ENCODE results near the gene OR5A2.
"Not testable (repeated sequence)": the region's sequence is repeated elsewhere in the genome, so short reads cannot be mapped to it uniquely, and the experiment has no call there.

The OR5A2 gene, protein sequence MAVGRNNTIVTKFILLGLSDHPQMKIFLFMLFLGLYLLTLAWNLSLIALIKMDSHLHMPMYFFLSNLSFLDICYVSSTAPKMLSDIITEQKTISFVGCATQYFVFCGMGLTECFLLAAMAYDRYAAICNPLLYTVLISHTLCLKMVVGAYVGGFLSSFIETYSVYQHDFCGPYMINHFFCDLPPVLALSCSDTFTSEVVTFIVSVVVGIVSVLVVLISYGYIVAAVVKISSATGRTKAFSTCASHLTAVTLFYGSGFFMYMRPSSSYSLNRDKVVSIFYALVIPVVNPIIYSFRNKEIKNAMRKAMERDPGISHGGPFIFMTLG

DNA sequence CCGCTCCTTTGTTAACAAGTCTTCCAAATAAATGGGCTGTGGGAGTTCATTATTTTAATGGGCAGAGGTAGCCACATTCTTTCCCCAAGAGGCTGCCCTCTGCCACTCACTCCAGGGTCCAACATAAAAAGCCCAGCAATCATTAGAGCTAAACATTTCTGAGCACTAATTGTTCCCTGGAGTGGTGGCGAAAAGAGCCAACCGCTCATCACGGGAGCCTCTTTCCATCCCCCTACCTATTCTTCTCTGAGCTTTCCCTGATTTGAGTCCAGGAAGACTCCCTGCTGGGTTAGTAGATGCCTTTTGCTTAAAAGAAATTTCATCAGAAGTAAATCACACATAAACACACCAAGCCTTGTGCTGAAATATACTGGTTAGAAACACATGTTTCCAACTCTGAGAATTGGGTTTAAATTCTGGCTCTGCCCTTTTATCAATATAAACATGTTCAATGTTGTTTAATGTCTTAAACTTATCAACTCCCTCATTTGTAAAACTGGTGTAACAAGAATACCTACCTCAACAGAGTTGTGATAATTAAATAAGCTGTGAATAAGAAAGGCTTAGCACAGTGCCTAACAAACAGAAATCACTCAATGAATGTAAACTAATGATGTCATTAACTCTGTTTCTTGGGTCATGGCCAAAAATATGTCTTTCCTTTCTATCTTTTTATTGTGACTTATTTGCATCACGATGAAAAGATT, at the start of gene OR5A2:
OR5A2 (minus strand) TSS at position 53 of the 707 bp plus-strand sequence. CDS start 3,460 bp downstream, outside the sequence.
- no peak within 1 kb of the TSS for H3K27ac ChIP-seq

DNA sequence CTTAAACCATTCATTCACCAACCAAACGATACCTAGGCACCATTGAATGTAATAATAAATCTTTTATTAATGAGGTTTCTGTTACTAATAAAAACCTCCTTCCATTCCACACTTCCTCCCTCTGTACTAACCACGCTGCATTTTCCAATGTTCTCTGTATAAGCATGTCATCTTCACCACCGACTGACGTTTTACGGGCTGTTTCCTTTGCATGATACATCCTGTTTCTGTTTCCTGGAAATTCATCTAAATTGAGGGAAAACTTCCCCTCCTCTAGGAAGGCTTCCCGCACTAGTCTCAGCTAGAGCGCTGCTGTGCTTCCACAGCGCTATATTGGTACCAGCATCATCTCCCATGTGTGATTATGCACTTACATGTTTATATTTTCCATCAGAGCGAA, 49.0 kb upstream of the OR5A2 start:
- Histone ChIP-seq H3K4me3 (no peak overlapping the region), H3K27ac (no peak overlapping the region)

More for the DNA sequence above, at the start of gene OR5A2:
- no peak within 1 kb of the TSS for H3K4me3 ChIP-seq

DNA sequence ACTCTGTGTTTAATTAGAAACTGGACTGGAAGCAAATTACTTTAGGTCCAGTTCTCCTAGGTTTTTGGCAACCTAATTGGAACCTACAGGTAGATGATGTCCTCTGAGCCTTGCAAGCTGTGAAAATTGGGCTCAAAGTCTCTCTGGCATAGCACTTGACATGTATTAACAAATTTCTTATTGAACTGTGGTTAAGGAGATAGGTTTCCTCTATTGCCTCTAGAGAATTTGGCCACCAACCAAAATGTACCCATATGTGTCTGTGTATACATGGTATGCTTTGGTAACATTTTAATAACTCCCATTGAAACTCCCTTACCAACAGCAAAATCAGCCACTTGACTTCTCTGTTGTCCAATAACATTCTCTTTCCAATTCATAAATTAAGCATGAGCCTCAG, 46.8 kb upstream of the OR5A2 start, which contains the start of gene OR4D10:
OR4D10 (plus strand) TSS at position 301 of the 400 bp plus-strand sequence. CDS start 4,115 bp downstream, outside the sequence.
- Histone ChIP-seq H3K4me3 (no peak within 1 kb of the TSS), H3K27ac (no peak within 1 kb of the TSS)

DNA sequence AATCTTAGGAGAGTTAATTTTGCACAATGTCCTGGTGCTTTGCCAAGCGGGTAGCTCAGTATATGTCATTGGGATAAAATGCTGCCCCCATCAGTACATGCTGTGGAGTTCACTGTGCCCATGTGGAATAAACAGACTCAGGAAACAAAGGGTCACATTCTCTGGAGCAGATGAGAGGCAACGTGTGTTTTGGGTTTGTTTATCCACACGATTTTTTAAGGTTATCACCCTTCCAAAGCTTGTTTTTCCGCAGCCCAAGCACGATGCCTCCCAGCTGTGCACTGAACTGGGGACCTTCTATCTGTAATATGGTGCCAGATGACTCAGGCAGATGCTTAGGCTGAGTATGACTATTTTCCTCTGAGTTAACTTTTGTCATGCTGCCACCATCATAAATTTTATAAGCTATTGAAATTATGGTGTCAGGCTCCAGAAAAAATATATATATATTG, 37.0 kb upstream of the OR5A2 start:
- H3K4me3 ChIP-seq = no peak overlapping the region
- H3K27ac ChIP-seq = no peak overlapping the region

DNA sequence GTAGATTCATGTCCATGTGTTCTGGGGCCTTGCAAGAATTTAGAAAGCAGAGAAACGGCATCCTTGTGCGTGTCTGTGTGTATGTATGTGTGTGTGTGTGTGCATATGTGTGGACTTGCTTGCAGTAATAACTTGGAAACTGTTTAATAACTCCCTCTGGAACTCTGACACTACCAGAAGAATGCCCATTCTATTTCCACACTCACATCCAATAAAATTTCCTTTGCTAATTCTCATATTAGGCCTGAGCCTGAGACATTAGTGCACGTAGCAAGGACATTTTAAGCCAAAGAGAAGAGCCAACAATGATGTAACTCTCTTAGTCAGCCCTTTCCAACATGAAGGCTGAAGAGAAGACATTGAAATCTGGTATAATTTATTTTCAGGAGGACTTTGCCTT, 33.7 kb upstream of the OR5A2 start:
- Histone ChIP-seq H3K27ac (no peak overlapping the region), H3K4me3 (no peak overlapping the region)

DNA sequence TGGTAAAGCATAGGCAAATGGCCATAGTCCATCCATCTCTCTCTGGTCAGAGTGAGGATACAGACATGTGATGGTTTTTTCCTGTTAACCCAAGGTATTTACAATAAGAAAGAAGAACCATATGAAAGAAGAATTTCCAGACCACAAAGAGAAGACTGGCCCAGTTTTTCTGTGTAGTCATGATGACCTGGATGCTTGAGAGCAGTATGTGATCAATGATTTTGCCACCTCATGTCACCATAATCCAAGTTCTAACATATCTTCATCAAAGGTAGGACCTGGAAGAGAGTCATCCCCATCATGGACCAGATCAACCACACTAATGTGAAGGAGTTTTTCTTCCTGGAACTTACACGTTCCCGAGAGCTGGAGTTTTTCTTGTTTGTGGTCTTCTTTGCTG, 30.4 kb upstream of the OR5A2 start, which contains the start of gene OR4D6:
OR4D6 (plus strand) TSS at position 301 of the 400 bp plus-strand sequence; CDS start at position 301, 0 bp downstream.
- Histone ChIP-seq H3K4me3 (no peak within 1 kb of the TSS), H3K27ac (no peak within 1 kb of the TSS)

DNA sequence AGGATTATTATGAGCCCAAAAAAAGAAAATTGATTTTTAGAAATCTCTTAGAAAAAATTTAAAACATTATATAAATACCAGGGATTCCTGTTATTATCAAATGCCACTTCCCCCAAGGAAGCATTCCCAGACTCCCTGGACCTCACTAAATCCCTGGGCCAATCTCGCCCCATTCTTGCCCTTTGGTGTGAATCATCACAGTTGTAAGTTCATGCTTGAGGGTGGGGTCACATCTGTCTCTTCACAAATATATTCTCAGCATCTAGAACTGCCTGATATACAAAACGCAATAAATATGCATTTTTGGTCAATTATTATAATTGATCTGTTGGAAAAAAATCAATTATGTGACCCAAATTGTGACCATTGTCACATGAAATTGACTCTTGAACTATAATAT, 22.3 kb upstream of the OR5A2 start:
- no peak overlapping the region for H3K4me3 ChIP-seq
- no peak overlapping the region for H3K27ac ChIP-seq

DNA sequence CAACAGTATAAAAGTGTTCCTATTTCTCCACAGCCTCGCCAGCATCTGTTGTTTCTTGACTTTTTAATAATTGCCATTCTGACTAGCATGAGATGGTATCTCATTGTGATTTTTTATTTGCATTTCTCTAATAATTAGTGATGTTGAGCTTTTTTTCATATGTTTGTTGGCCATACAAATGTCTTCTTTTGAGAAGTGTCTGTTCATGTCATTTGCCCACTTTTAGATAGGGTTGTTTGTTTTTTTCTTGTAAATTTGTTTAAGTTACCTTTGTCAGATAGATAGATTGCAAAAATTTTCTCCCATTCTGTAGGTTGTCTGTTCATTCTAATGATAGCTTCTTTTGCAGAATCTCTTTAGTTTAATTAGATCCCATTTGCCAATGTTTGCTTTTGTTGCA, 19.4 kb upstream of the OR5A2 start:
- H3K27ac ChIP-seq, H3K4me3 ChIP-seq: not testable (repeated sequence)

DNA sequence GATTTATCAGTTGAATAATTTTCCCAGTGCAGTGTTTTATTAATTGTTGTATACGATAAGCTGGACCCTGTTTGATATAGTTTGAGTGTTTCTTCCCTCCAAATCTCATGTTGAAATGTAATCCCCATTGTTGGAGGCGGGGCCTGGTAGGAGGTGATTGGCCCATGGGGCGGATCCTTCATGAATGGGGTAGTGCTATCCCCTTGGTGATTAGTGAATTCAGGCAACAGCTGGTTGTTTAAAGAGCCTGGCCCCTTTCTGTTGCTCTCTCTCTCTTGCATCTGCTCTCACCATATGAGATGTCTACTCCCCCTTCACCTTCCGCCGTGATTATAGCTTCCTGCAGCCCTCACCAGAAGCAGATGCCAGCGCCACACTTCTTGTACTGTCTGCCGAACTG, 11.6 kb upstream of the OR5A2 start:
- Histone ChIP-seq H3K4me3 (no peak overlapping the region), H3K27ac (no peak overlapping the region)

DNA sequence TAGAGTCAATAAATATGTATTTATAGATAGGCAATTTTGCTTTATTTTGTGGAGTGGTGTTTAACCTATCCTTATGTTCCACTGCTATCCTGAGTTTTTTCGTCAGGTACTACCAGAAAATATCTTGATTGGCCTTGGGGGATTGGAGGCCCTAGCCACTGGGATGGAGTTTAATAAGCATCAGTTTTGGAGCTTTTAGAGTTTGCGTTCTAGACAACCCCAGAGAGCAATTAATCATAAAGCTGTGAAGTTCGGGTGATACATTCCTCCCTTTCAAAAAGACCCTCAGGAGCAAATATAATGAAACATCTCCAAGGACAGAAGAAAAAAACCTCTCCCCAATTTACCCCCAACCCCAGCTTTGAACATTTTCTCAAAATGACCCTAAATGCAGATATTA, 10.0 kb upstream of the OR5A2 start, which contains the start of gene OR5A1:
OR5A1 (plus strand) TSS at position 301 of the 400 bp plus-strand sequence. CDS start 6,700 bp downstream, outside the sequence.
- Histone ChIP-seq H3K27ac (no peak within 1 kb of the TSS), H3K4me3 (no peak within 1 kb of the TSS)

DNA sequence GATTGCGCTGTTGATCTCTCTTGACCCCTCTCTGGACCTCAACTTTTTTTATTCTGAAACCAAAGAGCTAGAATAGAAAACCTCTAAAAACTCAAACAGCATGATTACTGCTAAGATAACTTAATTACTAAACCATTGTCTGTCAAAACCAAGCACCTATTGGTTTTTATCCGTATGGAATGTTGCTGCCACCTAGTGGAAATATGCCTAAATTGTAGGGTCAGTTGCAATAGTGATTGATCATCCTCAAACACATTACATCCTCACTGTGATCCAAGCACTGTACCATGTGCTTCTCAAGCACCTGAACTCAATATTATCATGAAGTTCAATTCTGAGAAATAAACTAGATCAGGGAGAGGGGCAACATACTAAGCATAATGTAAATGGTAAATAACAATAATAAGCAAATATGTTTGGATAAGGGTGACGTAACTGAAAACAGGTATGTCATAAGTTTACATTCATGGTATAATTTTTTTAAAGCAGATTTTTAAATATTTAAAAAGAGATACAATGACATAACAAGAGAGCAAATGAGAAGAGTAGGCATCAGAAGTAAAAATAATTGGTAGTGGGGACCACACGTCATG, 3.8 kb upstream of the OR5A2 start:
- Histone ChIP-seq H3K27ac (no peak overlapping the region), H3K4me3 (no peak overlapping the region)

DNA sequence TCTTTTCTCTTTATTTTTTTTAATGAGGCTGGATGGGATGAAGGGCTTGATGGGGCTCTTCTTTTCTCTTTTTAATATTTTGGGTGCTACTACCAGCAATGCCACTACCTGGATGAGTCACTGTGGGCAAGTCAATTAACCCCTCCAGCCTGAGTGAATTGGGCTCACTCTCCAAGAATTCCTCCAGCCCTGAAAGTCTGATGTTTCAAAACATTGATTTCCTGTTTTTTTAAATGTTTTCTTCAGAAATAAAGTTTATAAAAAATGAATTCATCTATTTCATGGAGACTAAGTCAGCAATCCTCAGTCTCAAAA, 812 bp upstream of the OR5A2 start:
- H3K27ac ChIP-seq = no peak overlapping the region
- H3K4me3 ChIP-seq = no peak overlapping the region

DNA sequence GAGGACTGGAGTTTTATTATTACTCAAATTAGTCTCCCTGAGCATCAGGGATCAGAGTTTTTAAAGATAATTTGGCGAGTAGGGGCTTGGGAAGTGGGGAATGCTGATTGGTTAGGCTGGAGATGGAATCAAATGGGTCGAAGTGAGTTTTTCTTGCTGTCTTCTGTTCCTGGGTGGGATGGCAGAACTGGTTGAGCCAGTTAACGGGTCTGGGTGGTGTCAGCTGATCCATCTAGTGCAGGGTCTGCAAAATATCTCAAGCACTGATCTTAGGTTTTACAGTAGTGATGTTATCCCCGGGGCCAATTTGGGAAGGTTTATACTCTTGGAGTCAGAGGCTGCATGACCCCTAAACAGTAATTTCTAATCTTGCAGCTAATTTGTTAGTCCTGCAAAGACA, 1.1 kb downstream of the OR5A2 start:
- no peak overlapping the region for H3K4me3 ChIP-seq
- H3K27ac ChIP-seq = no peak overlapping the region

DNA sequence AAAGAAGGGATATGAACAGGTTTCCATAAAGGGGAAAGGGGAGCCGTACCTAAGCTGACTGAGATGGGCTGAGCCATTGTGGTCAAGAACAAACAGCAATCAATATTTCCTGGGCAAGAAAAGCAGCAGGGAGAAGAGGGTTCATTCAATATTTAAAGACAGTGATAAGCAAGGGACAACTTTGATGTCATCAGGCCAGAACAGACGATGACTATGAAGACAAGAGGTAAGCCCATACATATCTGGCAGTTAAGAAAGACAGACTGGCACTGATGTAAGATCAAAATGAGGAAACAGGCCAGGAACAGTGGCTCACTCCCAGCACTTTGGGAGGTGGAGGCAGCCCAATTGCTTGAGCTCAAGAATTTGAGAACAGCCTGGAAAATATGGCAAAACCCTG, 2.4 kb downstream of the OR5A2 start:
- no peak overlapping the region for H3K4me3 ChIP-seq
- H3K27ac ChIP-seq = no peak overlapping the region

DNA sequence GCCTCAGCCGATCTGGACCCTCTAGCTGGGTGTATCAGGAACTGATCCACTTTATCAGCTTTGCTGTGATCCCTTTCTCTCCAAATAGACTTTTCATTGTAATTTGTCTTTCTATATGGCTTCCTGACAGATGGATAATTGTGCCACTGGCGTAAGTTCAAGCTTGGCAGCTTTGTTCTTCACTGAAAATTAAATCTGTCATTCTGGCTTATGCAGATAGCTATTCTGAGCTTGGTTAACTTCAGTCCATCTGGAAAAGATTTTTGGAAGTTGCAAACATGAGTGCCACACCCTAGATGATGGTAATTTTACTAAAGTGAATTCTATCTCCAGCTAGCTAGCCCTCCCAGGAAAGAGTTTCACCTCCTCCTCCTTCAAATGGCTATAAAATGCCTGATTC, 8.1 kb downstream of the OR5A2 start:
- H3K27ac ChIP-seq = no peak overlapping the region
- H3K4me3 ChIP-seq = no peak overlapping the region

DNA sequence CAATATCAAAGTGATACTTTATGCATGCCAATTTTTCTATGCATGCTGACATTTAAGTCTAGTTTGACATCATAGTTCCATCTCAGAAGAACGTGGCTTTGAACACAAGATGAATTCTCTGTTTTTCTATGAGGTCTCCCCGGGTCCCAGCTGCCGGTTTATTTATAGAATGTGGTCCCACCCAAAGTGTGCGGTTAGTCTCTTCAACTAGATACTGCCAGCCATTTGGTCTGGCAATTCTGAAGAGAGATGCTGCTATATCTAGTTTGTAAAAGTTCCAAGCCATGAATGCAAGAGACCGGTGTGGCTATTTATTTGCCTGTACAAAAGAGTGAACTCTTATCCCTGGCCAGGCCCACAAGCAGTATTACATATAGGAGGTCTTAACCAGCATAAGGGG, 9.2 kb downstream of the OR5A2 start:
- Histone ChIP-seq H3K27ac (no peak overlapping the region), H3K4me3 (no peak overlapping the region)

DNA sequence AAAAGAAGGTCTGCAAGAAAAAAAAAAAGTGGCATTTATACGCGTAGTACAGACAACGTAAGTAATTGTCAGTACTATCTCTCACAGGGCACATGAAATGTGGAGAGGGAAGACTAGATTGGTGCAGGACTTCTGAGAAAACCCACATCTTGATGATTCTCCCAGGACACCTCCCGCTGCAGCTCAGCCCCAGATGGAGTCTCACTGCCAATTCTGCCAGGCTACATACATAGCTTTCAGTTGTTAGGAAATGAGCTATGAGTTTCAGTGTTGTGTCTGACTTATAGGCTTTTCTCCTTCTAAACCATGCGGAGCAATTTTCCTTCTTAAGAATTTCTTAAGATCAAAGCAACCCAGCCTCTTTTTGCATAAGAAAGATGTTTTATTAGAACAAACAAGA, 9.6 kb downstream of the OR5A2 start:
- Histone ChIP-seq H3K27ac (no peak overlapping the region), H3K4me3 (no peak overlapping the region)

DNA sequence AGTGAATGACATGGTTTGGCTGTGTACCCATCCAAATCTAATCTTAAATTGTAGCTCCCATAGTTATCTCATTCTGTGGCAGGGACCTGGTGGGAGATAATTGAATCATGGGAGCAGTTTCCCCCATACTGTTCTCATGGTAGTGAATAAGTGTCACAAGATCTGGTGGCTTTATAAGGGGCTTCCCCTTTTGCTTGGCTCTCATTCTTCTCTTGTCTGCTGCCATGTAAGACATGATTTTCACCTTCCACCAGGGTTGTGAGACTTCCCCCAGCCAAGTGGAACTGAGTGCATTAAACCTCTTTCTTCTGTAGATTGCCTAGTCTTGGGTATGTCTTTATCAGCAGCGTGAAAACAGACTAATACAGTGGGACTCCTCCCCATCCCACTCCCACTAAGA, 11.1 kb downstream of the OR5A2 start:
- Histone ChIP-seq H3K4me3 (no peak overlapping the region), H3K27ac (no peak overlapping the region)

DNA sequence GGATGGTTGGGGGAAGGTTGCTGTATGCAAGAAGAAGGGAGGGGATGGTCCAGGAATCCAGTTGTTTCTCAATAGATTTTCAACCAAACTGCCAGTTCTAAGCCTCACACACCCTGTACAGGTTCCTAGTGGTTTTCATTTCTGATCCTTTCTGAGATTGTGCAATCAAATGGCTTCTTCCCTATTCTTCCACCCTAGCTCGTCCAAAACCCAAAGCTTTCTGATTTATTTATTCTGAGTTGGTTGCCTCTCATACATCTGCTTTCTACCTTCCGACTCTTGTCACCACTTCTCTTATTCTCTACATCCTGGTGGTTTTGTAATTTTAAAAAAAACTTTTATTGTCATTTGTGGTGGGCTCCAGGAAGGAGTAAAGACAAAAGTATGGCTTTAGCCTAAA, 12.6 kb downstream of the OR5A2 start:
- no peak overlapping the region for H3K27ac ChIP-seq
- no peak overlapping the region for H3K4me3 ChIP-seq

DNA sequence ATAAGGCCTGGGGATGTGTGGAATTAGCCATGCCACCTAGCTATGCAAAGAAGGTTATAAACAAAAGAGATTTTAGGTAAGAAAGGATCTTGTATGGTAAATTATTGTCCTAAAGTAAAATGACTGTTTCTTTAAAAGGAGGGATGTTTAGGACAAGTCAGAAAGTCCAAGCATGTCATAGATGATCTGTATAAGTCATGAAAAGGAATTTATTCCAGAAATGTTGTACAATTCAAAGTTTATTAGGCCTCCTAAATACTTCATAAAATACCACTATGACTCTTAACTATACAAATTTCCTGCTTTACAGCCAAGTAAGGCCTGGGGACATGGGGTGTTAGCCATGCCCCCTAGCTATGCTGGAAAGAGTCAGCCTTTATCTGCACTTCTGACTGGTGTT, 22.7 kb downstream of the OR5A2 start:
- Histone ChIP-seq H3K27ac (no peak overlapping the region), H3K4me3 (no peak overlapping the region)

DNA sequence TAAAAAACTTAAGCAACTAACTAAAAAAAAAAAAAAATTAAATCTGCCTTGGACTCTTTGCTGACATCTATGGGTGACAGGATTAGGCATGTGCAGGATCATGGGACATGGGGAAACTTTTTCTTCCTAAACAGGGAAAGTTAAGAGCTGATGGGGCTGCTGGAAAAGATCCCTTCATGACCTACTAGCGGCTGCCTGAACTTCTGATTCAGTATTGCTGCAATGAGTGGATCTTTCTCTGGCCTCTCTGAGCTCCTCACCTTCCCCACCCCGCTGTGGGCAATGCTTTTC, 25.0 kb downstream of the OR5A2 start:
- Histone ChIP-seq H3K4me3 (no peak overlapping the region), H3K27ac (no peak overlapping the region)

Measured in skin epidermis (tissue), 12 donors.